ENCODE measurements around the gene FAN1. TPM values are rescaled to one million over a fixed set of nuclear protein-coding genes. Genes with fewer than 3 reads are reported as not detected.

Gene FAN1
- total RNA-seq, 1 experiment from 2014 or later = 28.2 TPM

DNA sequence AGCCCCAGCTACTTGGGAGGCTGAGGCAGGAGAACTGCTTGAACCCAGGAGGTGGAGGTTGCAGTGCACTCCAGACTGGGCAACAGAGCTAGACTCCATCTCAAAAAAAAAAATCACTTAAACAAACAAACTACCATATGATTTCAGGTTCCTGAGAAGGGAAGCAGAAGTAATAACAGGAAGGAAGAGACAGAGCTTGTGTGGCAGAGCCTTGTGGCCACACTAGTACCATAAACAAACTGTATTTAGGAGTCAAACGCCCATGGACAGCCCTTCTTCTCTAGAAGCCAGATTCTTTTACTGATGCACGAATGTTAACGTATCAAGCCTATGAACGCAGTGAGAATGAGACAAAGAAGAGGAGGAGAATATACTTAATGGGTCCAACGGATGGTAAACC, 75.7 kb downstream of the FAN1 start:
- Histone ChIP-seq H4K5ac (ENCODE audit: insufficient read length, low read depth, low read length) (no peak overlapping the region), H3K27me3 (ENCODE audit: insufficient read depth, low read length) (no peaks in the 10 kb centered on the region), H2AFZ (ENCODE audit: low read length) (no peak overlapping the region), H4K20me1 (ENCODE audit: control insufficient read depth, insufficient read depth, insufficient read length) (no peaks in the 10 kb centered on the region), H3K23ac (ENCODE audit: insufficient read length, low read depth, low read length) (no peak overlapping the region), H2BK12ac (ENCODE audit: insufficient read length, low read depth, low read length) (no peak overlapping the region), H3K27ac (ENCODE audit: insufficient read length, low read depth, low read length) (no peak overlapping the region), H3K4me1 (ENCODE audit: insufficient read depth, low read length) (no peaks in the 10 kb centered on the region), H4K91ac (ENCODE audit: insufficient read length, low read depth, low read length) (no peak overlapping the region), H3K14ac (ENCODE audit: insufficient read depth, low read length) (no peak overlapping the region), H3K18ac (ENCODE audit: insufficient read length, low read depth, low read length) (no peak overlapping the region), H4K8ac (replicated peaks; ENCODE audit: insufficient read length, low read depth, low read length) (no peak overlapping the region), H3K9me3 (ENCODE audit: control insufficient read depth, low read depth, low read length) (no peaks in the 10 kb centered on the region), H3K23me2 (ENCODE audit: insufficient read length, low read depth, low read length, poor library complexity, severe bottlenecking) (no peaks in the 10 kb centered on the region), H2BK15ac (ENCODE audit: low read depth, low read length) (no peak overlapping the region), H2BK120ac (ENCODE audit: low read depth, low read length, poor library complexity, severe bottlenecking) (no peak overlapping the region), H3T11ph (ENCODE audit: low read length) (no peak overlapping the region), H3K9ac (ENCODE audit: extremely low read depth, insufficient read length, low read length) (no peak overlapping the region), H2BK20ac (ENCODE audit: low read depth, low read length, poor library complexity, severe bottlenecking) (no peak overlapping the region), H2BK5ac (ENCODE audit: insufficient read length, low read length) (no peak overlapping the region), H3K79me1 (ENCODE audit: insufficient read depth, low read depth, low read length, poor library complexity, severe bottlenecking) (peaks cover 3% of the 10 kb centered on the region), H2AK5ac (ENCODE audit: insufficient read length, low read length) (no peak overlapping the region), H3K4me2 (ENCODE audit: insufficient read depth, insufficient read length, low read length) (no peak overlapping the region), H3K56ac (ENCODE audit: insufficient read length, low read depth, low read length) (no peak overlapping the region), H3K4ac (ENCODE audit: low read depth, low read length) (no peak overlapping the region), H3K79me2 (ENCODE audit: insufficient read depth, low read length) (no peaks in the 10 kb centered on the region)
- no peak overlapping the region for H3K4me3 Mint-ChIP-seq
- no peaks in the 10 kb centered on the region for H3K9me3 Mint-ChIP-seq
- H3K36me3 Mint-ChIP-seq (ENCODE audit: insufficient read depth in 1 of 3, low read depth in 3 of 3) = peaks cover 0 to 17% (median 1%) of the 10 kb centered on the region in 3 experiments; a peak in 2 of 7 replicates
- H3K4me1 Mint-ChIP-seq = peaks cover 0 to 8% of the 10 kb centered on the region in 2 experiments; a peak in 1 of 4 replicates
- H3K27me3 Mint-ChIP-seq (ENCODE audit: low read depth) = no peaks in the 10 kb centered on the region
- no peak for TF ChIP-seq CTCF (conservative IDR thresholded peaks at IDR 0.05)
- no peak for DNase-seq
- no peak overlapping the region for H3K27ac Mint-ChIP-seq
- WGBS (ENCODE audit: extremely low coverage, insufficient read length, low lambda C conversion rate) = no CpG with 5 or more reads among the region's 5 CpGs

All from H9 (cell line).